Measurements from ENCODE around the gene AIM2.

AIM2 gene

GRCh38 chr1:159014003-159014571 is 62.5 kb downstream of the AIM2 start:
- no peak for DNase-seq

- no peak for DNase-seq
Observed at GRCh38 chr1:159012495-159012894, 64.1 kb downstream of the AIM2 start.
